B cell (primary cell): ENCODE results near the gene ERO1B.

Experiments
- EZH2 ChIP-seq: IDR thresholded peaks from 2 replicates; pipeline ENCODE4 v1.6.1; 2012; ENCODE audit warnings: borderline replicate concordance, low read depth, mild to moderate bottlenecking, moderate library complexity, low read length; ENCODE audit not compliant: insufficient read depth, poor library complexity, severe bottlenecking
- TF ChIP-seq, protein P1 (sequence below): fragments of 200-600 bp; IDR thresholded peaks from one replicate; pipeline ENCODE4 v1.8.0; 2022; ENCODE audit warnings: antibody characterized with exemption, mild to moderate bottlenecking

DNA sequence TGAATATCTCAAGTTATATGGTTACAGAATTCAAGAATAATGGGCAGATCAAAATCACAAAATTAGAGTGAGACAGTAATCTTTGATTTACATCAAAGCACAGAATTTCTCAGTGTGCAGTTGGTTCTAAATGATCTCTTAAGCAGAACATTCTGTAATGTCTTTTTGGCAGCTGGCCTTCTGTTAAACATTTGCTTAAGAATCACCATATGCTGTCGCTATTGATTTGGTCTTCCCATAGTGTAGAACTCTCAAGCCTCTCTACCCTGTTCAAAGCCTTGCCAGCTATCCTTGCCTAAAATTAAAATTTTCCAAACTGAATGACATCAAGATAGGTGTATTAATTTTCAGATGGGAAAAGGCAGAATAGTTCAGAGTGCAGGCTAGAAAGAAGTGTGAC is 38.9 kb upstream of the ERO1B start:
- TF ChIP-seq, protein P1, sequence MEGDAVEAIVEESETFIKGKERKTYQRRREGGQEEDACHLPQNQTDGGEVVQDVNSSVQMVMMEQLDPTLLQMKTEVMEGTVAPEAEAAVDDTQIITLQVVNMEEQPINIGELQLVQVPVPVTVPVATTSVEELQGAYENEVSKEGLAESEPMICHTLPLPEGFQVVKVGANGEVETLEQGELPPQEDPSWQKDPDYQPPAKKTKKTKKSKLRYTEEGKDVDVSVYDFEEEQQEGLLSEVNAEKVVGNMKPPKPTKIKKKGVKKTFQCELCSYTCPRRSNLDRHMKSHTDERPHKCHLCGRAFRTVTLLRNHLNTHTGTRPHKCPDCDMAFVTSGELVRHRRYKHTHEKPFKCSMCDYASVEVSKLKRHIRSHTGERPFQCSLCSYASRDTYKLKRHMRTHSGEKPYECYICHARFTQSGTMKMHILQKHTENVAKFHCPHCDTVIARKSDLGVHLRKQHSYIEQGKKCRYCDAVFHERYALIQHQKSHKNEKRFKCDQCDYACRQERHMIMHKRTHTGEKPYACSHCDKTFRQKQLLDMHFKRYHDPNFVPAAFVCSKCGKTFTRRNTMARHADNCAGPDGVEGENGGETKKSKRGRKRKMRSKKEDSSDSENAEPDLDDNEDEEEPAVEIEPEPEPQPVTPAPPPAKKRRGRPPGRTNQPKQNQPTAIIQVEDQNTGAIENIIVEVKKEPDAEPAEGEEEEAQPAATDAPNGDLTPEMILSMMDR: no peak
- no peak for TF ChIP-seq EZH2
